T-helper 1 cell (primary cell): ENCODE results near the gene PLEKHG4.
A peak's percentile ranks its signal among the peaks of the same experiment; 100 is the strongest.

Source experiments
- DNase-seq, 5 donors: peaks; one replicate each; pipeline ENCODE4 v3.0.0-alpha.2; 2012 to 2020

The PLEKHG4 gene

GRCh38 chr16:67286441-67287235 lies 7.3 kb downstream of the PLEKHG4 start:
- DNase-seq: no peak

- DNase-seq: no peak
Measured at GRCh38 chr16:67287960-67288359, 8.6 kb downstream of the PLEKHG4 start.

- no peak for DNase-seq
Measured at GRCh38 chr16:67291461-67291860, 12.1 kb downstream of the PLEKHG4 start.

- no peak for DNase-seq
Measured at GRCh38 chr16:67294171-67294757, 14.9 kb downstream of the PLEKHG4 start.

- no peak for DNase-seq
Measured at GRCh38 chr16:67294938-67295361, 15.6 kb downstream of the PLEKHG4 start.

- no peak for DNase-seq
Measured at GRCh38 chr16:67296420-67296819, 17.1 kb downstream of the PLEKHG4 start.

GRCh38 chr16:67298277-67298676 lies 18.9 kb downstream of the PLEKHG4 start:
- no peak for DNase-seq

GRCh38 chr16:67299269-67299668 lies 19.9 kb downstream of the PLEKHG4 start:
- no peak for DNase-seq

GRCh38 chr16:67301080-67301782 lies 21.9 kb downstream of the PLEKHG4 start:
- DNase-seq: no peak

GRCh38 chr16:67302076-67302475 lies 22.7 kb downstream of the PLEKHG4 start:
- no peak for DNase-seq

GRCh38 chr16:67302970-67303369 lies 23.6 kb downstream of the PLEKHG4 start:
- no peak for DNase-seq

GRCh38 chr16:67304020-67304419 lies 24.7 kb downstream of the PLEKHG4 start:
- no peak for DNase-seq

GRCh38 chr16:67305216-67306071 lies 26.1 kb downstream of the PLEKHG4 start:
- DNase-seq: no peak

- DNase-seq: no peak
Measured at GRCh38 chr16:67310561-67310960, 31.2 kb downstream of the PLEKHG4 start.

- DNase-seq: peak in 1 of 5 donors; percentile 97
Measured at GRCh38 chr16:67311607-67312488, 32.5 kb downstream of the PLEKHG4 start.

- DNase-seq: no peak
Measured at GRCh38 chr16:67312719-67313118, 33.4 kb downstream of the PLEKHG4 start.

GRCh38 chr16:67317853-67318252 lies 38.5 kb downstream of the PLEKHG4 start:
- DNase-seq: no peak

GRCh38 chr16:67326115-67326471 lies 46.8 kb downstream of the PLEKHG4 start:
- no peak for DNase-seq

GRCh38 chr16:67326472-67327309 lies 47.4 kb downstream of the PLEKHG4 start, which contains the start of the genes KCTD19 and LRRC36:
KCTD19 (minus strand) TSS chr16:67326741; CDS start chr16:67326707, 34 bp downstream.
LRRC36 (plus strand) TSS chr16:67326815; CDS start chr16:67326863, 48 bp downstream.
- peak; percentile 8 to 31 (median 21) for DNase-seq

GRCh38 chr16:67327743-67328142 lies 48.4 kb downstream of the PLEKHG4 start:
- no peak for DNase-seq

GRCh38 chr16:67329901-67330300 lies 50.6 kb downstream of the PLEKHG4 start:
- no peak for DNase-seq
